B cell (primary cell): ENCODE measurements around the gene PATE4. TPM values are rescaled to one million over a fixed set of nuclear protein-coding genes. Genes with fewer than 3 reads are reported as not detected.

Experiments used
- ATAC-seq: fragments of 200-7000 bp; cut with Tn5 transposase; one replicate; pipeline ENCODE4 v1.10.0; 2021; ENCODE audit warnings: low read depth, mild to moderate bottlenecking, moderate number of reproducible peaks, moderate library complexity
- CTCF ChIA-PET: fragments of 350-600 bp; sonication (Branson Sonifier 250); formaldehyde crosslinking; loops from one replicate; lab custom pipeline; 2021; ENCODE audit warnings: antibody characterized with exemption, inconsistent platforms; lab: Charles Lee
- POLR2A ChIA-PET: fragments of 350-600 bp; sonication (Branson Sonifier 250); formaldehyde crosslinking; loops from one replicate; lab custom pipeline; 2021; ENCODE audit warnings: antibody characterized with exemption; lab: Charles Lee
- DNase-seq: peaks from one replicate; pipeline ENCODE4 v3.0.0; 2013
- H2AFZ ChIP-seq: 2 replicates; pipeline ENCODE4 v1.6.1; 2012; ENCODE audit warnings: mild to moderate bottlenecking, low read depth, low read length; ENCODE audit not compliant: insufficient read depth, poor library complexity, severe bottlenecking
- H3K27ac ChIP-seq, 2 donors: 1 replicate in 1 of 2; 2 replicates in 1 of 2; pipeline ENCODE4 v1.5.1; 2012 to 2013; ENCODE audit warnings: low read length in 2 of 2, mild to moderate bottlenecking in 2 of 2, moderate library complexity in 1 of 2
- H3K27me3 ChIP-seq, 4 experiments: fragments of 200-600 bp in 1 of 4; sonication (generic) in 1 of 4; replicated peaks in 1 of 4; 1 replicate in 2 of 4; 2 replicates in 2 of 4; pipeline versions ENCODE4 v1.6.1 to v1.7.0; 2013 to 2016; ENCODE audit warnings: low read length in 3 of 4, mild to moderate bottlenecking in 2 of 4, mixed read lengths in 1 of 4, moderate library complexity in 1 of 4; ENCODE audit not compliant: insufficient read depth in 4 of 4, control insufficient read depth in 3 of 4; ENCODE audit errors: control extremely low read depth in 1 of 4
- H3K36me3 ChIP-seq, 2 experiments: replicated peaks in 1 of 2; 1 replicate in 1 of 2; 2 replicates in 1 of 2; pipeline versions ENCODE4 v1.6.1 to v1.7.1; 2013; ENCODE audit warnings: low read length in 1 of 2; ENCODE audit not compliant: insufficient read depth in 2 of 2, control insufficient read depth in 1 of 2; ENCODE audit errors: control extremely low read depth in 1 of 2, extremely low read depth in 1 of 2
- H3K4me1 ChIP-seq, 2 donors: fragments of 200-600 bp in 1 of 2; sonication (generic) in 1 of 2; 1 replicate in 1 of 2; 2 replicates in 1 of 2; pipeline versions ENCODE4 v1.5.1 to v1.6.1; 2013 to 2017; ENCODE audit warnings: low read length in 2 of 2; ENCODE audit not compliant: control insufficient read depth in 2 of 2, insufficient read depth in 2 of 2
- H3K4me2 ChIP-seq: replicated peaks from 2 replicates; pipeline ENCODE3; 2012; ENCODE audit warnings: mild to moderate bottlenecking, low read depth, low read length; ENCODE audit not compliant: poor library complexity, severe bottlenecking
- H3K4me3 ChIP-seq, 5 experiments: fragments of 200-600 bp in 1 of 5; sonication (generic) in 1 of 5; 1 replicate in 3 of 5; 2 replicates in 2 of 5; pipeline versions ENCODE4 v1.5.1 to v1.7.0; 2011 to 2016; ENCODE audit warnings: low read length in 4 of 5, mild to moderate bottlenecking in 4 of 5, low read depth in 2 of 5, control low read depth in 1 of 5, moderate library complexity in 1 of 5; ENCODE audit not compliant: insufficient read depth in 1 of 5; ENCODE audit errors: control extremely low read depth in 1 of 5, extremely low read depth in 1 of 5
- H3K79me2 ChIP-seq: fragments of 200-600 bp; sonication (generic); one replicate; pipeline ENCODE4 v1.6.0; 2016; ENCODE audit warnings: low read length; ENCODE audit not compliant: control insufficient read depth, insufficient read depth
- H3K9ac ChIP-seq: fragments of 200-600 bp; sonication (generic); 2 replicates; pipeline ENCODE4 v1.6.1; 2017; ENCODE audit warnings: mild to moderate bottlenecking, low read length, moderate library complexity
- H3K9me3 ChIP-seq, 3 donors: one replicate each; pipeline versions ENCODE4 v1.6.1 to v1.7.1; 2013; ENCODE audit warnings: low read length in 2 of 3; ENCODE audit not compliant: control insufficient read depth in 2 of 3, insufficient read depth in 1 of 3; ENCODE audit errors: control extremely low read depth in 1 of 3
- H4K20me1 ChIP-seq: 2 replicates; pipeline ENCODE4 v1.6.0; 2012; ENCODE audit warnings: mild to moderate bottlenecking, low read length; ENCODE audit not compliant: insufficient read depth, control insufficient read depth, poor library complexity, severe bottlenecking
- H3K27ac Mint-ChIP-seq: one replicate; pipeline ENCODE4 v1.8.0; 2021; ENCODE audit warnings: mixed read lengths
- H3K27me3 Mint-ChIP-seq: one replicate; pipeline ENCODE4 v1.8.0; 2021; ENCODE audit warnings: mixed read lengths
- H3K4me1 Mint-ChIP-seq: one replicate; pipeline ENCODE4 v1.8.0; 2021; ENCODE audit warnings: mixed read lengths
- H3K4me3 Mint-ChIP-seq: one replicate; pipeline ENCODE4 v1.8.0; 2021; ENCODE audit warnings: mixed read lengths
- H3K9me3 Mint-ChIP-seq: one replicate; pipeline ENCODE4 v1.8.0; 2022; ENCODE audit warnings: mixed read lengths; ENCODE audit not compliant: insufficient read depth
- CTCF ChIP-seq: fragments of 200-600 bp; IDR thresholded peaks from one replicate; pipeline ENCODE4 v1.8.0; 2022; ENCODE audit warnings: antibody characterized with exemption, mild to moderate bottlenecking
- EZH2 ChIP-seq: IDR thresholded peaks from 2 replicates; pipeline ENCODE4 v1.6.1; 2012; ENCODE audit warnings: borderline replicate concordance, low read depth, mild to moderate bottlenecking, moderate library complexity, low read length; ENCODE audit not compliant: insufficient read depth, poor library complexity, severe bottlenecking
- WGBS: methylation state at CpG from one replicate; pipeline ENCODE4 v1.1.5; 2013; ENCODE audit warnings: missing lambda C conversion rate; ENCODE audit not compliant: insufficient coverage; 5-methylcytosine and 5-hydroxymethylcytosine counted together
- intact Hi-C: fragments of 100-400 bp; cut with micrococcal nuclease; formaldehyde crosslinking; loops from one replicate; pipeline ENCODE4 v1.10.0; 2022
- polyA plus RNA-seq: library from polyadenylated mRNA; depleted of rRNA; stranded (reverse); fragments of >200 nt; gene quantifications from 2 replicates; pipeline ENCODE4 v1.2.3, GENCODE V29; 2012
- total RNA-seq, 2 donors: library from RNA; stranded (reverse); fragments of 120-200 nt in 1 of 2; gene quantifications; 1 replicate in 1 of 2; 2 replicates in 1 of 2; pipeline versions ENCODE4 v1.2.3 to v1.2.4, GENCODE V29; 2013 to 2022

The PATE4 gene
- total and polyA plus RNA-seq, 2 donors (not counting 1 experiment from before 2014, with no cell fraction given), result not detected

GRCh38 chr11:125871391-125872137 lies 38.4 kb downstream of the PATE4 start:
- intact Hi-C loops, result loop anchor here (10.0 kb wide), 1 partner anchor 1227 kb away; no protein-coding TSS in a partner anchor
- POLR2A ChIA-PET, result interaction anchor here (0.7 kb wide), 1 partner anchor 16 kb away, joined by 7 read pairs; the partner anchor contains the start of gene HYLS1
- H3K4me2 ChIP-seq, result no peak overlapping the region

More at GRCh38 chr11:125871391-125872137, 38.4 kb downstream of the PATE4 start:
- ATAC-seq (no peak), DNase-seq (no peak)
- no peak overlapping the region for H3K4me3 Mint-ChIP-seq
- Histone ChIP-seq H3K79me2 (no peaks in the 10 kb centered on the region), H3K4me1 (peaks cover 0 to 3% of the 10 kb centered on the region in 2 donors), H3K9me3 (peaks cover 1 to 18% (median 8%) of the 10 kb centered on the region in 3 donors), H2AFZ (no peak overlapping the region), H3K36me3 (no peaks in the 10 kb centered on the region), H3K27me3 (no peaks in the 10 kb centered on the region), H3K9ac (no peak overlapping the region), H3K27ac (no peak overlapping the region), H4K20me1 (no peaks in the 10 kb centered on the region), H3K4me3 (no peak overlapping the region)
- no peak for TF ChIP-seq CTCF
- TF ChIP-seq EZH2, result no peak
- H3K27ac Mint-ChIP-seq, result no peak overlapping the region
- H3K4me1 Mint-ChIP-seq, result peaks cover 10% of the 10 kb centered on the region
- H3K27me3 Mint-ChIP-seq, result no peaks in the 10 kb centered on the region
- CTCF ChIA-PET, result no interaction called here
- 97% methylated on average over 9 of the region's 10 CpGs for WGBS
- H3K9me3 Mint-ChIP-seq, result peaks cover 6% of the 10 kb centered on the region
